SH-SY5Y (cell line): ENCODE measurements around the gene OSBPL9.

ENCODE experiments used
- GATA2 ChIP-seq: IDR thresholded peaks from 2 replicates; pipeline ENCODE4 v1.6.1; 2011; ENCODE audit warnings: mild to moderate bottlenecking, low read depth, low read length
- GATA3 ChIP-seq: IDR thresholded peaks from 2 replicates; pipeline ENCODE4 v1.6.1; 2011; ENCODE audit warnings: low read depth, mild to moderate bottlenecking, low read length, moderate library complexity

GRCh38 chr1:51733793-51734522, 117.1 kb downstream of the OSBPL9 start:
- TF ChIP-seq GATA3: no peak
- TF ChIP-seq GATA2: no peak
